BE2C (cell line): ENCODE results near the gene AP1S1.
"Not testable (repeated sequence)": the region's sequence is repeated elsewhere in the genome, so short reads cannot be mapped to it uniquely, and the experiment has no call there.

Source experiments
- DNase-seq: peaks from one replicate; pipeline ENCODE4 v3.0.0-alpha.2; 2020
- H3K27me3 ChIP-seq: fragments of 250-450 bp; sonication (Bioruptor Pico); 2 replicates; pipeline ENCODE4 v1.5.1; 2020; ENCODE audit warnings: mild to moderate bottlenecking
- H3K36me3 ChIP-seq: fragments of 250-450 bp; sonication (Bioruptor Pico); 2 replicates; pipeline ENCODE4 v1.5.1; 2020; ENCODE audit warnings: mild to moderate bottlenecking
- H3K4me1 ChIP-seq: fragments of 250-450 bp; sonication (Bioruptor Pico); 2 replicates; pipeline ENCODE4 v1.5.1; 2020
- H3K4me3 ChIP-seq: 2 replicates; pipeline ENCODE4 v1.5.1; 2011; ENCODE audit warnings: low read depth, low read length
- H3K9me3 ChIP-seq: fragments of 250-450 bp; sonication (Bioruptor Pico); 2 replicates; pipeline ENCODE4 v1.5.1; 2020
- TF ChIP-seq, protein P1 (sequence below): IDR thresholded peaks from 2 replicates; pipeline ENCODE4 v1.5.1; 2012; ENCODE audit warnings: mild to moderate bottlenecking, low read depth, low read length

The AP1S1 gene

GRCh38 chr7:101126651-101127459, 27.4 kb upstream of the AP1S1 start, which contains the start of gene SERPINE1:
Gene SERPINE1 (plus strand): TSS chr7:101127104. CDS start chr7:101128394, 1,290 bp downstream.
- Histone ChIP-seq H3K27me3 (no peaks in the 10 kb centered on the region), H3K36me3 (no peaks in the 10 kb centered on the region), H3K9me3 (no peaks in the 10 kb centered on the region), H3K4me1 (peaks cover 13% of the 10 kb centered on the region), H3K4me3 (peak within 1 kb of the TSS; percentile 21)
- DNase-seq = peak; percentile 62
- TF ChIP-seq, protein P1, sequence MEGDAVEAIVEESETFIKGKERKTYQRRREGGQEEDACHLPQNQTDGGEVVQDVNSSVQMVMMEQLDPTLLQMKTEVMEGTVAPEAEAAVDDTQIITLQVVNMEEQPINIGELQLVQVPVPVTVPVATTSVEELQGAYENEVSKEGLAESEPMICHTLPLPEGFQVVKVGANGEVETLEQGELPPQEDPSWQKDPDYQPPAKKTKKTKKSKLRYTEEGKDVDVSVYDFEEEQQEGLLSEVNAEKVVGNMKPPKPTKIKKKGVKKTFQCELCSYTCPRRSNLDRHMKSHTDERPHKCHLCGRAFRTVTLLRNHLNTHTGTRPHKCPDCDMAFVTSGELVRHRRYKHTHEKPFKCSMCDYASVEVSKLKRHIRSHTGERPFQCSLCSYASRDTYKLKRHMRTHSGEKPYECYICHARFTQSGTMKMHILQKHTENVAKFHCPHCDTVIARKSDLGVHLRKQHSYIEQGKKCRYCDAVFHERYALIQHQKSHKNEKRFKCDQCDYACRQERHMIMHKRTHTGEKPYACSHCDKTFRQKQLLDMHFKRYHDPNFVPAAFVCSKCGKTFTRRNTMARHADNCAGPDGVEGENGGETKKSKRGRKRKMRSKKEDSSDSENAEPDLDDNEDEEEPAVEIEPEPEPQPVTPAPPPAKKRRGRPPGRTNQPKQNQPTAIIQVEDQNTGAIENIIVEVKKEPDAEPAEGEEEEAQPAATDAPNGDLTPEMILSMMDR = peak; percentile 54

- no peaks in the 10 kb centered on the region for H3K36me3 ChIP-seq
- TF ChIP-seq, protein P1 = no peak
- no peaks in the 10 kb centered on the region for H3K27me3 ChIP-seq
- no peaks in the 10 kb centered on the region for H3K9me3 ChIP-seq
- H3K4me1 ChIP-seq = peaks cover 13% of the 10 kb centered on the region
- H3K4me3 ChIP-seq = peak overlapping the region; percentile 21
- DNase-seq = no peak
Measured at GRCh38 chr7:101127460-101128039, 26.7 kb upstream of the AP1S1 start.

DNA sequence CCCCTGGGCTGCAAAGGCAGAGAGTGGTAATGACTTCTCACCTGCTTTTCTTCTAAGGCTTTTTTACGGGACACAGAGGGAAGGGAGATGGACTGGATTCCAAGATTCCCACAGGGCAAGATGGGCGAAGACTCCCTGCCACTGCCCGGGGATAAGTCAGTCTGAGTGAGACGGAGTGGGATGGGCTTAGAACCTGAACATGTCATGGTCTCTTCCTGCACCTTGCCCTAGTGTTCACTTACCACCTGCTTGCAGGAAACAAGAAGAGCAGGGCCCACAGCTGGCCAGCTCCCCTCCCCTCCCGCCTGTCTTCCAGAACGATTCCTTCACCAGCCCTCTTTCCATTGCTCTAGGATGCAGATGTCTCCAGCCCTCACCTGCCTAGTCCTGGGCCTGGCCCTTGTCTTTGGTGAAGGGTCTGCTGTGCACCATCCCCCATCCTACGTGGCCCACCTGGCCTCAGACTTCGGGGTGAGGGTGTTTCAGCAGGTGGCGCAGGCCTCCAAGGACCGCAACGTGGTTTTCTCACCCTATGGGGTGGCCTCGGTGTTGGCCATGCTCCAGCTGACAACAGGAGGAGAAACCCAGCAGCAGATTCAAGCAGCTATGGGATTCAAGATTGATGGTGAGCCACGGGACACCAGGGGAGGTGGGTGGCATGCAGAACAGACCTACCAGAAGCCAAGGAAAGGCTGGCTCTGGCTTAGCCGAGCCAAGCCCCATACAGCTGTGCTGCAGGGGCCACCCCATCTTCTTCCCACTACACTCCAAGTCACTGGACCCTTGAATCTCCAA, 26.0 kb upstream of the AP1S1 start:
- TF ChIP-seq, protein P1 = no peak
- Histone ChIP-seq H3K27me3 (no peaks in the 10 kb centered on the region), H3K9me3 (no peaks in the 10 kb centered on the region), H3K4me1 (peaks cover 13% of the 10 kb centered on the region), H3K4me3 (no peak overlapping the region), H3K36me3 (no peaks in the 10 kb centered on the region)
- DNase-seq = no peak

GRCh38 chr7:101129603-101130117, 24.6 kb upstream of the AP1S1 start:
- Histone ChIP-seq H3K4me1 (peaks cover 13% of the 10 kb centered on the region), H3K9me3 (no peaks in the 10 kb centered on the region), H3K27me3 (no peaks in the 10 kb centered on the region), H3K4me3 (no peak overlapping the region), H3K36me3 (no peaks in the 10 kb centered on the region)
- TF ChIP-seq, protein P1 = no peak
- DNase-seq = no peak

- H3K4me1 ChIP-seq, H3K9me3 ChIP-seq, H3K36me3 ChIP-seq, H3K4me3 ChIP-seq, DNase-seq, H3K27me3 ChIP-seq: not testable (repeated sequence)
Measured at GRCh38 chr7:101132626-101133600, 21.4 kb upstream of the AP1S1 start.
